Measurements from ENCODE around the gene HSD17B2.

Gene HSD17B2

DNA sequence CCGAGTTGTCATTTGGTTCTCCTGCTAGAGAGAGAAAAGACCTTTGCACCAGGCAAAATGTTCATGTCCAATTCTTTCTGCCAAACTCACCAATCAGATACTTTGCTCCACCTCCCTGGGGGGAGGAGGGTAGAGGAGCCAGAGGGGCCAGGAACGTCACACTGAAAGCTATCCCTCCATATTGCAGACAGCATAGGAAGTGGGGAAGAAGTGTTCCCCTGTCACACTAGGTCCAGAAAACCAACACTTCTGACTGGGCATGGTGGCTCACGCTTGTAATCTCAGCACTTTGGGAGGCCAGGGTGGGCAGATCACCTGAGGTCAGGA lies 9.5 kb downstream of the HSD17B2 start:
- Histone ChIP-seq H3K79me2 (ENCODE audit: insufficient read depth, low read length) (no peaks in the 10 kb centered on the region), H3K9me2 (ENCODE audit: low read depth, low read length) (no peaks in the 10 kb centered on the region), H3K4me1 (ENCODE audit: insufficient read depth, low read length, severe bottlenecking) (no peaks in the 10 kb centered on the region), H2AFZ (ENCODE audit: low read length) (no peak overlapping the region), H4K20me1 (ENCODE audit: insufficient read depth, low read length) (no peaks in the 10 kb centered on the region), H3F3A (ENCODE audit: insufficient read depth, low read length) (no peaks in the 10 kb centered on the region), H3K27me3 (ENCODE audit: insufficient read depth, low read length) (no peaks in the 10 kb centered on the region), H3K4me3 (ENCODE audit: low read depth, low read length, poor library complexity, severe bottlenecking) (no peak overlapping the region), H3K27ac (ENCODE audit: low read depth, low read length, poor library complexity, severe bottlenecking) (no peak overlapping the region), H3K4me2 (ENCODE audit: low read length) (no peak overlapping the region), H3K9me3 (ENCODE audit: low read length) (no peaks in the 10 kb centered on the region), H3K9ac (ENCODE audit: low read length) (no peak overlapping the region), H3K36me3 (ENCODE audit: insufficient read depth, low read length) (no peaks in the 10 kb centered on the region)
- no peak for TF ChIP-seq EZH2 (IDR thresholded peaks at IDR 0.05; ENCODE audit: borderline replicate concordance, low read length)
- TF ChIP-seq, protein P1, sequence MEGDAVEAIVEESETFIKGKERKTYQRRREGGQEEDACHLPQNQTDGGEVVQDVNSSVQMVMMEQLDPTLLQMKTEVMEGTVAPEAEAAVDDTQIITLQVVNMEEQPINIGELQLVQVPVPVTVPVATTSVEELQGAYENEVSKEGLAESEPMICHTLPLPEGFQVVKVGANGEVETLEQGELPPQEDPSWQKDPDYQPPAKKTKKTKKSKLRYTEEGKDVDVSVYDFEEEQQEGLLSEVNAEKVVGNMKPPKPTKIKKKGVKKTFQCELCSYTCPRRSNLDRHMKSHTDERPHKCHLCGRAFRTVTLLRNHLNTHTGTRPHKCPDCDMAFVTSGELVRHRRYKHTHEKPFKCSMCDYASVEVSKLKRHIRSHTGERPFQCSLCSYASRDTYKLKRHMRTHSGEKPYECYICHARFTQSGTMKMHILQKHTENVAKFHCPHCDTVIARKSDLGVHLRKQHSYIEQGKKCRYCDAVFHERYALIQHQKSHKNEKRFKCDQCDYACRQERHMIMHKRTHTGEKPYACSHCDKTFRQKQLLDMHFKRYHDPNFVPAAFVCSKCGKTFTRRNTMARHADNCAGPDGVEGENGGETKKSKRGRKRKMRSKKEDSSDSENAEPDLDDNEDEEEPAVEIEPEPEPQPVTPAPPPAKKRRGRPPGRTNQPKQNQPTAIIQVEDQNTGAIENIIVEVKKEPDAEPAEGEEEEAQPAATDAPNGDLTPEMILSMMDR (IDR thresholded peaks at IDR 0.05; ENCODE audit: low read length) = no peak

DNA sequence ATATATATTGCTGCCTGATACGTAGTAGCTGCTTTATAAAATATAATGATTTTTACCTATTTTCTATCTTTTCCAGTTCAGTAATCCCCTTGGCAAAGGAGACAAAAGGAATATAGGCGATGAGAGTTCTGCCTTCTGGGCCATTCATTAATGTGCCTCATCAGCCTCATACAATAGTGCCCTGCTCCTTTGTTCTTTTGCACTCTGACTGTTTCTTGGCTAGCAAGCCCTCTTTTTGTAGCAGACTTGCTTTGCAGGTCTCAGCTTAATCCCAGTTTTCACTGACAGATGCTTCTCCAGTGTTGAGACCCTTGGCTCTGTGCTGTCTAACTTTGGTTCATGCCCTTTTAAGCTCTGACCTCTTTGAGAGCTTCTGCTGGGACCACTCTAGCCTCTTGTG lies 10.4 kb downstream of the HSD17B2 start:
- Histone ChIP-seq H3K9me3 (ENCODE audit: low read length) (no peaks in the 10 kb centered on the region), H3K9ac (ENCODE audit: low read length) (no peak overlapping the region), H3K4me2 (ENCODE audit: low read length) (no peak overlapping the region), H3K79me2 (ENCODE audit: insufficient read depth, low read length) (no peaks in the 10 kb centered on the region), H2AFZ (ENCODE audit: low read length) (no peak overlapping the region), H3K36me3 (ENCODE audit: insufficient read depth, low read length) (no peaks in the 10 kb centered on the region), H3K27me3 (ENCODE audit: insufficient read depth, low read length) (0 out of 2 replicates have a peak, but pooled peaks cover 4% of the 10 kb centered on the region), H3K4me1 (ENCODE audit: insufficient read depth, low read length, severe bottlenecking) (no peaks in the 10 kb centered on the region), H3K9me2 (ENCODE audit: low read depth, low read length) (no peaks in the 10 kb centered on the region), H4K20me1 (ENCODE audit: insufficient read depth, low read length) (no peaks in the 10 kb centered on the region), H3F3A (ENCODE audit: insufficient read depth, low read length) (no peaks in the 10 kb centered on the region), H3K27ac (ENCODE audit: low read depth, low read length, poor library complexity, severe bottlenecking) (no peak overlapping the region), H3K4me3 (ENCODE audit: low read depth, low read length, poor library complexity, severe bottlenecking) (no peak overlapping the region)
- TF ChIP-seq, protein P1 (IDR thresholded peaks at IDR 0.05; ENCODE audit: low read length) = no peak
- no peak for TF ChIP-seq EZH2 (IDR thresholded peaks at IDR 0.05; ENCODE audit: borderline replicate concordance, low read length)

DNA sequence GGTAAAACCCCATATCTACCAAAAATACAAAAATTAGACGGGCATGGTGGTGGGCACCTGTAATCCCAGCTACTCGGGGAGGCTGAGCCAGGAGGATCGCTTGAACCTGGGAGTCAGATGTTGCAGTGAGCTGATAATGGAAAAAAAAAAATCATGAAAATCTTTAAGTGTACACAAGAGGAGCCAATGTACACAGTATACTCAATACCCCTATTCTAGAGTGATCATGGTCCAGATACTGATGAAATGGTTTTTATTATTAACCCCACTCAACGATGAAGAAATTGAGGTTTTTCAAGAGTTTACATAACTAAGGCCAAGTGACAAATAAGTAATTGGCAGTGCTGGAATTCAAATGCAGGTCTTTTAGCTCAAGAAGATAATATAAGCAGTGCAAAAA lies 11.5 kb downstream of the HSD17B2 start:
- Histone ChIP-seq H3K36me3 (ENCODE audit: insufficient read depth, low read length) (no peaks in the 10 kb centered on the region), H3K4me2 (ENCODE audit: low read length) (no peak overlapping the region)

More for the DNA sequence above, 11.5 kb downstream of the HSD17B2 start:
- Histone ChIP-seq H3F3A (ENCODE audit: insufficient read depth, low read length) (no peaks in the 10 kb centered on the region), H3K27ac (ENCODE audit: low read depth, low read length, poor library complexity, severe bottlenecking) (no peak overlapping the region), H3K9ac (ENCODE audit: low read length) (no peak overlapping the region), H3K9me2 (ENCODE audit: low read depth, low read length) (no peaks in the 10 kb centered on the region), H3K4me1 (ENCODE audit: insufficient read depth, low read length, severe bottlenecking) (no peaks in the 10 kb centered on the region), H4K20me1 (ENCODE audit: insufficient read depth, low read length) (no peaks in the 10 kb centered on the region), H3K79me2 (ENCODE audit: insufficient read depth, low read length) (no peaks in the 10 kb centered on the region), H3K9me3 (ENCODE audit: low read length) (no peaks in the 10 kb centered on the region), H3K27me3 (ENCODE audit: insufficient read depth, low read length) (0 out of 2 replicates have a peak, but pooled peaks cover 4% of the 10 kb centered on the region), H2AFZ (ENCODE audit: low read length) (no peak overlapping the region), H3K4me3 (ENCODE audit: low read depth, low read length, poor library complexity, severe bottlenecking) (no peak overlapping the region)
- TF ChIP-seq, protein P1 (IDR thresholded peaks at IDR 0.05; ENCODE audit: low read length) = no peak
- no peak for TF ChIP-seq EZH2 (IDR thresholded peaks at IDR 0.05; ENCODE audit: borderline replicate concordance, low read length)
